HepG2 (cell line): Measurements from ENCODE around the gene LUC7L. TPM values are rescaled to one million over a fixed set of nuclear protein-coding genes. Genes with fewer than 3 reads are reported as not detected.
"Not testable (repeated sequence)": the region's sequence is repeated elsewhere in the genome, so short reads cannot be mapped to it uniquely, and the experiment has no call there.

Experiments
- ATAC-seq: fragments of 200-7000 bp; cut with Tn5 transposase; 3 replicates; pipeline ENCODE4 v1.9.1; 2020; ENCODE audit warnings: mild to moderate bottlenecking, moderate library complexity
- BruUV-seq: library from RNA; stranded (reverse); fragments of 400-500 nt; replicated peaks from 2 replicates; lab custom pipeline; 2021; lab: Mats Ljungman, UMichigan
- CTCF ChIA-PET: fragments of 300-600 bp; formaldehyde crosslinking; extraction: SDS; loops from one replicate; lab custom pipeline; 2021; ENCODE audit warnings: low total read pairs, inconsistent platforms, low intra/inter-chr PET ratio; lab: Yijun Ruan, JAX
- POLR2A ChIA-PET: fragments of 350-600 bp; sonication (Branson Sonifier 250); formaldehyde crosslinking; loops from one replicate; lab custom pipeline; 2020; ENCODE audit warnings: antibody characterized with exemption, inconsistent platforms; lab: Yijun Ruan, JAX
- DNase-seq: peaks from one replicate; pipeline ENCODE4 v3.0.0-alpha.2; 2015; ENCODE audit warnings: low spot score
- FAIRE-seq: peaks from 3 replicates; lab custom pipeline; 2011; peaks lifted over from hg19 to GRCh38; lab: Jason Lieb, UNC
- H2AFZ ChIP-seq: one replicate; pipeline ENCODE4 v1.6.1; 2011; ENCODE audit warnings: low read length, inconsistent platforms
- H3K27ac ChIP-seq: fragments of 300-600 bp; 3 replicates; pipeline ENCODE4 v1.8.0; 2011; ENCODE audit warnings: mixed run types, mild to moderate bottlenecking, mixed read lengths, low read length, inconsistent platforms; ENCODE audit not compliant: insufficient read depth; ENCODE audit errors: extremely low read length
- H3K27me3 ChIP-seq, 2 experiments: fragments of 200-600 bp in 1 of 2; 2 replicates in 1 of 2; 3 replicates in 1 of 2; pipeline versions ENCODE4 v1.6.0 to v1.8.0; 2011; ENCODE audit warnings: low read length in 2 of 2, mild to moderate bottlenecking in 2 of 2, moderate library complexity in 2 of 2, inconsistent platforms in 1 of 2; ENCODE audit not compliant: insufficient read depth in 2 of 2, control insufficient read depth in 1 of 2
- H3K36me3 ChIP-seq, 2 experiments: fragments of 200-600 bp in 1 of 2; replicated peaks in 1 of 2; 2 replicates in 1 of 2; 3 replicates in 1 of 2; pipeline versions ENCODE4 v1.5.1 to v1.8.0; 2011; ENCODE audit warnings: low read length in 2 of 2, inconsistent platforms in 1 of 2; ENCODE audit not compliant: insufficient read depth in 2 of 2, control insufficient read depth in 1 of 2
- H3K4me1 ChIP-seq: 2 replicates; pipeline ENCODE4 v1.5.1; 2012; ENCODE audit warnings: low read length, inconsistent platforms; ENCODE audit not compliant: insufficient read depth
- H3K4me2 ChIP-seq: 2 replicates; pipeline ENCODE4 v1.6.0; 2011; ENCODE audit warnings: low read depth, low read length, inconsistent platforms
- H3K4me3 ChIP-seq, 3 experiments: fragments of 200-600 bp in 1 of 3; sonication (generic), shearing (Covaris generic) in 1 of 3; replicated peaks in 1 of 3; 2 replicates each; pipeline ENCODE4 v1.5.1; 2011 to 2016; ENCODE audit warnings: low read length in 3 of 3, inconsistent platforms in 2 of 3, low read depth in 2 of 3, mild to moderate bottlenecking in 2 of 3, control low read depth in 1 of 3, mixed read lengths in 1 of 3; ENCODE audit not compliant: insufficient read depth in 1 of 3
- H3K79me2 ChIP-seq: one replicate; pipeline ENCODE4 v1.6.1; 2011; ENCODE audit warnings: low read length, inconsistent platforms; ENCODE audit not compliant: insufficient read depth
- H3K9ac ChIP-seq: 2 replicates; pipeline ENCODE4 v1.6.0; 2011; ENCODE audit warnings: mild to moderate bottlenecking, low read depth, low read length, inconsistent platforms; ENCODE audit not compliant: insufficient read depth
- H3K9me3 ChIP-seq: 2 replicates; pipeline ENCODE4 v1.5.1; 2012; ENCODE audit warnings: mild to moderate bottlenecking, low read length
- H4K20me1 ChIP-seq: 2 replicates; pipeline ENCODE4 v1.6.0; 2011; ENCODE audit warnings: inconsistent platforms, mild to moderate bottlenecking, low read length, moderate library complexity; ENCODE audit not compliant: insufficient read depth
- CCAR2 ChIP-seq: fragments of 200-400 bp; formaldehyde crosslinking; optimal IDR thresholded peaks from 2 replicates; pipeline ENCODE3; 2018; ENCODE audit warnings: low read depth, mild to moderate bottlenecking, low read length, moderate library complexity
- CREM ChIP-seq, 2 experiments: sonication (generic) in 1 of 2; formaldehyde crosslinking in 1 of 2; IDR thresholded peaks; 2 replicates each; pipeline versions ENCODE4 v1.4.0 to v1.6.1; 2016 to 2020; ENCODE audit warnings: antibody characterized with exemption in 1 of 2, mild to moderate bottlenecking in 1 of 2, missing genetic modification reagents in 1 of 2
- FOXM1 ChIP-seq: sonication (generic); formaldehyde crosslinking; IDR thresholded peaks from 2 replicates; pipeline ENCODE4 v1.5.0; 2020; ENCODE audit warnings: missing genetic modification reagents
- RFXANK ChIP-seq: IDR thresholded peaks from 2 replicates; pipeline ENCODE4 v1.6.1; 2016
- ZFX ChIP-seq: sonication (generic); formaldehyde crosslinking; IDR thresholded peaks from 2 replicates; pipeline ENCODE4 v1.4.0; 2020; ENCODE audit warnings: mild to moderate bottlenecking, low read depth, missing genetic modification reagents, moderate library complexity
- ZNF367 ChIP-seq: sonication (generic); formaldehyde crosslinking; IDR thresholded peaks from 2 replicates; pipeline ENCODE4 v1.4.0; 2020; ENCODE audit warnings: missing genetic modification reagents, borderline replicate concordance
- WGBS: methylation state at CpG from one replicate; pipeline ENCODE4 v1.1.6; 2017; ENCODE audit warnings: low lambda C conversion rate; 5-methylcytosine and 5-hydroxymethylcytosine counted together
- in situ Hi-C: cut with HindIII; loops from 2 replicates; pipeline ENCODE4 v1.10.0; 2017; ENCODE audit warnings: low pct_unique_long_range_greater_than_20kb; ENCODE audit not compliant: extremely low pct_ligation_motif_present
- intact Hi-C: fragments of 100-400 bp; cut with micrococcal nuclease; formaldehyde crosslinking; loops from one replicate; pipeline ENCODE4 v1.10.0; 2022; ENCODE audit not compliant: unreplicated experiment
- polyA plus RNA-seq, 8 experiments: library from polyadenylated mRNA; depleted of rRNA in 3 of 8; stranded (reverse) in 7 of 8; unstranded in 1 of 8; fragments of >200 nt; fragmentation: Illumina TruSeq in 4 of 8; extraction: Trizol in 4 of 8; gene quantifications; 2 replicates each; pipeline versions ENCODE4 v1.2.1 to v1.2.3, GENCODE V29; 2011 to 2016; ENCODE audit warnings: low read depth in 4 of 8, missing spikeins in 1 of 8, mixed read lengths in 1 of 8; ENCODE audit not compliant: insufficient read depth in 1 of 8
- total RNA-seq, 5 experiments: library from RNA; depleted of rRNA; stranded (reverse); fragments of >200 nt; fragmentation: Illumina TruSeq; extraction: Trizol; gene quantifications; 2 replicates each; pipeline ENCODE4 v1.2.3, GENCODE V29; 2016; ENCODE audit warnings: low read depth in 1 of 5
- TF ChIP-seq, protein P1 (sequence below): sonication (generic); formaldehyde crosslinking; IDR thresholded peaks from 2 replicates; pipeline ENCODE4 v1.4.0; 2020; ENCODE audit warnings: missing genetic modification reagents, borderline replicate concordance
- TF ChIP-seq, protein P2 (sequence below): sonication (generic); formaldehyde crosslinking; IDR thresholded peaks from 2 replicates; pipeline ENCODE4 v1.5.1; 2020; ENCODE audit warnings: mild to moderate bottlenecking, missing genetic modification reagents, borderline replicate concordance

Gene LUC7L
- total and polyA plus RNA-seq, 2 of the 13 experiments (the other 11 are each of a cell fraction or from before 2014, with no cell fraction given): 48.7 to 56.9 TPM

DNA sequence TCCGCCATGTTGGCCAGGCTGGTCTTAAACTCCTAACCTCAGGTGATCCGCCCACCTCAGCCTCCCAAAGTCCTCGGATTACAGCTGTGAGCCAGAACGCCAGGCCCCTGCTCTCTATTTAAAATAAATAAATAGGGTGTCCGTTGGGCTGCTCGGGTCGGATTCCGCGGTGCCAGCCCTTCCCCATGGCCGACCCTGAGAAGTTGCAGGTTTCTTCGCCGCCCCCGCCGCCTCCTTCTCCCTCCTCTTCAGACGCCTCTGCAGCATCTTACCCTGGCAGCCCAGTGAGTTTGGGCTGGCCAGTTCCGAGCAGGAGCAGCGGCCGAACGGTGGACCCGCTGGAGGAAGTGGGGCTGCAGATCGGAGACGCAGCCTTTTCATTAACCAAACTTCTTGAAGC lies 1.7 kb upstream of the LUC7L start:
- in situ Hi-C loops: no loop called here
- POLR2A ChIA-PET: no interaction called here
- TF ChIP-seq CCAR2 (no peak), RFXANK (CRISPR knock-in tag) (no peak), CREM (IDR thresholded peaks at IDR 0.05) (no peak), CREM (CRISPR knock-in tag; IDR thresholded peaks at IDR 0.05) (no peak), ZFX (no peak), ZNF367 (no peak), FOXM1 (CRISPR knock-in tag) (no peak)
- TF ChIP-seq, protein P1, sequence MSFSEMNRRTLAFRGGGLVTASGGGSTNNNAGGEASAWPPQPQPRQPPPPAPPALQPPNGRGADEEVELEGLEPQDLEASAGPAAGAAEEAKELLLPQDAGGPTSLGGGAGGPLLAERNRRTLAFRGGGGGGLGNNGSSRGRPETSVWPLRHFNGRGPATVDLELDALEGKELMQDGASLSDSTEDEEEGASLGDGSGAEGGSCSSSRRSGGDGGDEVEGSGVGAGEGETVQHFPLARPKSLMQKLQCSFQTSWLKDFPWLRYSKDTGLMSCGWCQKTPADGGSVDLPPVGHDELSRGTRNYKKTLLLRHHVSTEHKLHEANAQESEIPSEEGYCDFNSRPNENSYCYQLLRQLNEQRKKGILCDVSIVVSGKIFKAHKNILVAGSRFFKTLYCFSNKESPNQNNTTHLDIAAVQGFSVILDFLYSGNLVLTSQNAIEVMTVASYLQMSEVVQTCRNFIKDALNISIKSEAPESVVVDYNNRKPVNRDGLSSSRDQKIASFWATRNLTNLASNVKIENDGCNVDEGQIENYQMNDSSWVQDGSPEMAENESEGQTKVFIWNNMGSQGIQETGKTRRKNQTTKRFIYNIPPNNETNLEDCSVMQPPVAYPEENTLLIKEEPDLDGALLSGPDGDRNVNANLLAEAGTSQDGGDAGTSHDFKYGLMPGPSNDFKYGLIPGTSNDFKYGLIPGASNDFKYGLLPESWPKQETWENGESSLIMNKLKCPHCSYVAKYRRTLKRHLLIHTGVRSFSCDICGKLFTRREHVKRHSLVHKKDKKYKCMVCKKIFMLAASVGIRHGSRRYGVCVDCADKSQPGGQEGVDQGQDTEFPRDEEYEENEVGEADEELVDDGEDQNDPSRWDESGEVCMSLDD: no peak
- TF ChIP-seq, protein P2, sequence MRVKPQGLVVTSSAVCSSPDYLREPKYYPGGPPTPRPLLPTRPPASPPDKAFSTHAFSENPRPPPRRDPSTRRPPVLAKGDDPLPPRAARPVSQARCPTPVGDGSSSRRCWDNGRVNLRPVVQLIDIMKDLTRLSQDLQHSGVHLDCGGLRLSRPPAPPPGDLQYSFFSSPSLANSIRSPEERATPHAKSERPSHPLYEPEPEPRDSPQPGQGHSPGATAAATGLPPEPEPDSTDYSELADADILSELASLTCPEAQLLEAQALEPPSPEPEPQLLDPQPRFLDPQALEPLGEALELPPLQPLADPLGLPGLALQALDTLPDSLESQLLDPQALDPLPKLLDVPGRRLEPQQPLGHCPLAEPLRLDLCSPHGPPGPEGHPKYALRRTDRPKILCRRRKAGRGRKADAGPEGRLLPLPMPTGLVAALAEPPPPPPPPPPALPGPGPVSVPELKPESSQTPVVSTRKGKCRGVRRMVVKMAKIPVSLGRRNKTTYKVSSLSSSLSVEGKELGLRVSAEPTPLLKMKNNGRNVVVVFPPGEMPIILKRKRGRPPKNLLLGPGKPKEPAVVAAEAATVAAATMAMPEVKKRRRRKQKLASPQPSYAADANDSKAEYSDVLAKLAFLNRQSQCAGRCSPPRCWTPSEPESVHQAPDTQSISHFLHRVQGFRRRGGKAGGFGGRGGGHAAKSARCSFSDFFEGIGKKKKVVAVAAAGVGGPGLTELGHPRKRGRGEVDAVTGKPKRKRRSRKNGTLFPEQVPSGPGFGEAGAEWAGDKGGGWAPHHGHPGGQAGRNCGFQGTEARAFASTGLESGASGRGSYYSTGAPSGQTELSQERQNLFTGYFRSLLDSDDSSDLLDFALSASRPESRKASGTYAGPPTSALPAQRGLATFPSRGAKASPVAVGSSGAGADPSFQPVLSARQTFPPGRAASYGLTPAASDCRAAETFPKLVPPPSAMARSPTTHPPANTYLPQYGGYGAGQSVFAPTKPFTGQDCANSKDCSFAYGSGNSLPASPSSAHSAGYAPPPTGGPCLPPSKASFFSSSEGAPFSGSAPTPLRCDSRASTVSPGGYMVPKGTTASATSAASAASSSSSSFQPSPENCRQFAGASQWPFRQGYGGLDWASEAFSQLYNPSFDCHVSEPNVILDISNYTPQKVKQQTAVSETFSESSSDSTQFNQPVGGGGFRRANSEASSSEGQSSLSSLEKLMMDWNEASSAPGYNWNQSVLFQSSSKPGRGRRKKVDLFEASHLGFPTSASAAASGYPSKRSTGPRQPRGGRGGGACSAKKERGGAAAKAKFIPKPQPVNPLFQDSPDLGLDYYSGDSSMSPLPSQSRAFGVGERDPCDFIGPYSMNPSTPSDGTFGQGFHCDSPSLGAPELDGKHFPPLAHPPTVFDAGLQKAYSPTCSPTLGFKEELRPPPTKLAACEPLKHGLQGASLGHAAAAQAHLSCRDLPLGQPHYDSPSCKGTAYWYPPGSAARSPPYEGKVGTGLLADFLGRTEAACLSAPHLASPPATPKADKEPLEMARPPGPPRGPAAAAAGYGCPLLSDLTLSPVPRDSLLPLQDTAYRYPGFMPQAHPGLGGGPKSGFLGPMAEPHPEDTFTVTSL: no peak
- H3K4me1 ChIP-seq: peaks cover 32% of the 10 kb centered on the region
- H3K36me3 ChIP-seq: peaks cover 8 to 15% of the 10 kb centered on the region in 2 experiments; a peak in 4 of 5 replicates
- CTCF ChIA-PET: no interaction called here
- H3K9ac ChIP-seq: no peak overlapping the region
- no peaks in the 10 kb centered on the region for H3K9me3 ChIP-seq
- WGBS: 87% methylated on average over 22 of the region's 22 CpGs
- ATAC-seq: no peak
- BruUV-seq: no TSS peak
- no peaks in the 10 kb centered on the region; a peak in 1 of 5 replicates for H3K27me3 ChIP-seq
- no peak for FAIRE-seq
- H3K27ac ChIP-seq: no peak overlapping the region
- H3K79me2 ChIP-seq: peaks cover 32% of the 10 kb centered on the region
- H3K4me2 ChIP-seq: no peak overlapping the region
- H3K4me3 ChIP-seq: no peak overlapping the region
- no peak for DNase-seq
- intact Hi-C loops: no loop called here
- no peak overlapping the region for H2AFZ ChIP-seq
- peaks cover 27% of the 10 kb centered on the region for H4K20me1 ChIP-seq

DNA sequence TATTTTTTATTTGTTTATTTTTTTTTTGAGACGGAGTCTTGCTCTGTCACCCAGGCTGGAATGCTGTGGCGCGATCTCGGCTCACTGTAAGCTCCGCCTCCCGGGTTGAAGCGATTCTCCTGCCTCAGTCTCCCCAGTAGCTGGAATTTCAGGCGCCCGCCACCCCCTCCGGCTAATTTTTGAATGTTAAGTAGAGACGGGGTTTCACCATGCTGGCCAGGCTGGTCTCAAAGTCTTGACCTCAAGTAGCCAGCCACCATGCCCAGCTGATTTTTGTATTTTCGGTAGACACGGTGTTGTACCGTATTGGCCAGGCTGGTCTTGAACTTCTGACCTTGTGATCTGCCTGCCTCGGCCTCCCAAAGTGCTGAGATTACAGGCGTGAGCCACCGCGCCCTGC lies 1.1 kb upstream of the LUC7L start:
- intact Hi-C loops, H3K27me3 ChIP-seq, H3K9me3 ChIP-seq, DNase-seq, CTCF ChIA-PET, BruUV-seq, FAIRE-seq, H3K4me2 ChIP-seq, POLR2A ChIA-PET, H3K4me3 ChIP-seq, ATAC-seq, H3K9ac ChIP-seq, in situ Hi-C loops, H3K27ac ChIP-seq, H2AFZ ChIP-seq: not testable (repeated sequence)
- peaks cover 11 to 19% of the 10 kb centered on the region in 2 experiments for H3K36me3 ChIP-seq
- peaks cover 27% of the 10 kb centered on the region for H4K20me1 ChIP-seq
- peaks cover 32% of the 10 kb centered on the region for H3K4me1 ChIP-seq
- H3K79me2 ChIP-seq: peaks cover 36% of the 10 kb centered on the region
- 90% methylated on average over 15 of the region's 18 CpGs for WGBS
